OCI-LY3 (cell line): Measurements from ENCODE around the gene USP32.
"Not testable (repeated sequence)": the region's sequence is repeated elsewhere in the genome, so short reads cannot be mapped to it uniquely, and the experiment has no call there.

Experiments
- H2AFZ ChIP-seq: fragments of 200-600, 300-600 bp; shearing (Covaris generic); 2 replicates; pipeline ENCODE4 v1.6.0; 2014; ENCODE audit warnings: antibody characterized with exemption, low read depth, low read length
- H3K27ac ChIP-seq: fragments of 200-600, 300-600 bp; sonication (generic); 2 replicates; pipeline ENCODE4 v1.5.1; 2014; ENCODE audit warnings: mild to moderate bottlenecking, low read length, moderate library complexity, mixed read lengths
- H3K27me3 ChIP-seq: fragments of 200-600, 300-600 bp; sonication (generic); 2 replicates; pipeline ENCODE4 v1.6.1; 2014; ENCODE audit warnings: low read depth, low read length, mixed read lengths
- H3K36me3 ChIP-seq: fragments of 200-600, 300-600 bp; sonication (generic); replicated peaks from 2 replicates; pipeline ENCODE3; 2014; ENCODE audit warnings: low read depth, low read length, mixed read lengths
- H3K4me1 ChIP-seq: fragments of 300-600, 200-600 bp; sonication (generic); 2 replicates; pipeline ENCODE4 v1.6.1; 2014; ENCODE audit warnings: low read length, mixed read lengths
- H3K4me2 ChIP-seq: fragments of 200-600, 300-600 bp; sonication (generic); 2 replicates; pipeline ENCODE4 v1.6.1; 2014; ENCODE audit warnings: low read length, mixed read lengths
- H3K4me3 ChIP-seq: fragments of 300-600, 200-600 bp; sonication (generic); 2 replicates; pipeline ENCODE4 v1.5.1; 2014; ENCODE audit warnings: antibody characterized with exemption, mild to moderate bottlenecking, low read length, moderate library complexity
- H3K79me2 ChIP-seq: fragments of 300-600, 200-600 bp; shearing (Covaris generic); 2 replicates; pipeline ENCODE4 v1.6.1; 2014; ENCODE audit warnings: mild to moderate bottlenecking, low read length, mixed read lengths
- H3K9ac ChIP-seq: fragments of 300-600, 200-600 bp; shearing (Covaris generic); 2 replicates; pipeline ENCODE4 v1.6.0; 2014; ENCODE audit warnings: mild to moderate bottlenecking, low read length, moderate library complexity
- H3K9me3 ChIP-seq: fragments of 200-600, 300-600 bp; shearing (Covaris generic); 2 replicates; pipeline ENCODE4 v1.6.1; 2014; ENCODE audit warnings: low read length, mixed read lengths; ENCODE audit not compliant: insufficient read depth
- H4K20me1 ChIP-seq: fragments of 200-600, 300-600 bp; sonication (generic); 2 replicates; pipeline ENCODE4 v1.6.1; 2016; ENCODE audit warnings: low read length, mixed read lengths; ENCODE audit not compliant: insufficient read depth
- EZH2phosphoT487 ChIP-seq: fragments of 200-600 bp; shearing (Covaris generic); IDR thresholded peaks from 2 replicates; pipeline ENCODE4 v1.6.1; 2018; ENCODE audit warnings: antibody characterized with exemption, mixed run types, low read depth
- TF ChIP-seq, protein P1 (sequence below): fragments of 200-600, 300-600 bp; sonication (generic); IDR thresholded peaks from 2 replicates; pipeline ENCODE4 v1.5.1; 2014; ENCODE audit warnings: antibody characterized with exemption, low read length, low read depth

USP32 gene

DNA sequence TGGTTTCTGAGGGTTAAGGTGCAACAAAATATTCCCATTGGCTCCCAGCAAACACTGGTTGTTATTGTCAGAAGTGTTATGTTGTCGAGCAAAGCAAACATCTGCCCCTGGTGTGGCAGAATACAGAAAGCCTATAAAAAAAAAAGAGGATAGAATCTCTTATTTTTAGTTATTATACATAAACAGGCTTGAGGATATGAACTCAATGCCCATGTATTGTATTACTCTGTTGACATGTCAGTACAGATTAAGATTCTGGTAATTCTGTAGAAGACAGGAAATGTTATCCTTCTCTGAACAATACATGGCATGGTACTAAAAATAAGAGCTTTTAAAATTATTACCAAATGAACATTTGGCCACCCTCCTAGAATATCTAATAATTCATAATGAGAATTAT, 168.5 kb downstream of the USP32 start:
- peaks cover 20% of the 10 kb centered on the region for H3K36me3 ChIP-seq
- H3K27me3 ChIP-seq, result no peaks in the 10 kb centered on the region
- no peak overlapping the region for H3K4me3 ChIP-seq
- no peak overlapping the region for H3K4me2 ChIP-seq
- H3K4me1 ChIP-seq, result peaks cover 4% of the 10 kb centered on the region; the same call in 1 of the 2 replicates
- H2AFZ ChIP-seq, result no peak overlapping the region
- H3K27ac ChIP-seq, result no peak overlapping the region
- H3K79me2 ChIP-seq, result no peaks in the 10 kb centered on the region
- H3K9me3 ChIP-seq, result no peaks in the 10 kb centered on the region
- no peak for TF ChIP-seq EZH2phosphoT487
- TF ChIP-seq, protein P1, sequence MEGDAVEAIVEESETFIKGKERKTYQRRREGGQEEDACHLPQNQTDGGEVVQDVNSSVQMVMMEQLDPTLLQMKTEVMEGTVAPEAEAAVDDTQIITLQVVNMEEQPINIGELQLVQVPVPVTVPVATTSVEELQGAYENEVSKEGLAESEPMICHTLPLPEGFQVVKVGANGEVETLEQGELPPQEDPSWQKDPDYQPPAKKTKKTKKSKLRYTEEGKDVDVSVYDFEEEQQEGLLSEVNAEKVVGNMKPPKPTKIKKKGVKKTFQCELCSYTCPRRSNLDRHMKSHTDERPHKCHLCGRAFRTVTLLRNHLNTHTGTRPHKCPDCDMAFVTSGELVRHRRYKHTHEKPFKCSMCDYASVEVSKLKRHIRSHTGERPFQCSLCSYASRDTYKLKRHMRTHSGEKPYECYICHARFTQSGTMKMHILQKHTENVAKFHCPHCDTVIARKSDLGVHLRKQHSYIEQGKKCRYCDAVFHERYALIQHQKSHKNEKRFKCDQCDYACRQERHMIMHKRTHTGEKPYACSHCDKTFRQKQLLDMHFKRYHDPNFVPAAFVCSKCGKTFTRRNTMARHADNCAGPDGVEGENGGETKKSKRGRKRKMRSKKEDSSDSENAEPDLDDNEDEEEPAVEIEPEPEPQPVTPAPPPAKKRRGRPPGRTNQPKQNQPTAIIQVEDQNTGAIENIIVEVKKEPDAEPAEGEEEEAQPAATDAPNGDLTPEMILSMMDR, result no peak
- H4K20me1 ChIP-seq, result no peaks in the 10 kb centered on the region
- no peak overlapping the region for H3K9ac ChIP-seq

DNA sequence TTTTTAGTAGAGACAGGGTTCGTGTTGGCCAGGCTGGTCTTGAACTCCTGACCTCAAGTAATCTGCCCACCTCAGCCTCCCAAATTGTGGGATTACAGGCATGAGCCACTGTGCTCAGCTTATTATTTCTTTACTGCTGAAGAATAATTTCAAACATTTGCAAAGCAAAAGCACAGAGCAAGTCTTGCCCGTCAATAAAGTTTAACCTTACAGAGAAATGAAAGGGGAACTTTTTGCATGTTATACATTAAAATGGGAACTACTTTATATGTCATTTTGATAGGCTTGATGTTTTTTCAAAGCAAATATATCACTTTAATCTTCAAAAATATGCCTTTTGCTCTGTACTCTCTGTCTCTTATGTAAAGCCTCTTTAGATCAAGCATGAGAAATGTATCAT, 173.2 kb downstream of the USP32 start:
- not testable (repeated sequence) for H3K4me2 ChIP-seq, H3K27ac ChIP-seq, H2AFZ ChIP-seq, H3K4me3 ChIP-seq, H3K79me2 ChIP-seq, H3K9ac ChIP-seq, H3K27me3 ChIP-seq, H3K4me1 ChIP-seq, H3K9me3 ChIP-seq, H4K20me1 ChIP-seq
- peaks cover 11% of the 10 kb centered on the region for H3K36me3 ChIP-seq

DNA sequence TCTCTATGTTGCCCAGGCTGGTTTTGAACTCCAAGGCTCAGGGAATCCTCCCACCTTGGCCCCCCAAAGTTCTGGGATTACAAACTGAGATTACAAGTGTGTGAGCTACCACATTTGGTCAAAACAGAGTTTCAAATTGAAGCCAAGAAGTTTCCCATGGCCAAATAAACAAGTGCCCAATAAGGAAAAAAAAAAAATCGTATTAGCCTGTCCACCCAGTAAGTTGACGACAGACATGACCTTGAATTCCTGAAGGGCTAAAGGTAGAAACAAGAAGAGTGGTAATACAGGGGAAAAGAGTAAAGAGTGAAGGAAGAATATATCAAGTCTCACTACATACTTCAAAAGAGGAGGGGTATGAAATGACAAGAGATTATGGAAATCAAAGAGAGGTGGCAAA, 176.0 kb downstream of the USP32 start:
- H3K27me3 ChIP-seq, H2AFZ ChIP-seq, H3K9ac ChIP-seq, H3K79me2 ChIP-seq, H3K36me3 ChIP-seq, H3K4me3 ChIP-seq, H3K4me1 ChIP-seq, H4K20me1 ChIP-seq, H3K27ac ChIP-seq, H3K9me3 ChIP-seq, H3K4me2 ChIP-seq: not testable (repeated sequence)

DNA sequence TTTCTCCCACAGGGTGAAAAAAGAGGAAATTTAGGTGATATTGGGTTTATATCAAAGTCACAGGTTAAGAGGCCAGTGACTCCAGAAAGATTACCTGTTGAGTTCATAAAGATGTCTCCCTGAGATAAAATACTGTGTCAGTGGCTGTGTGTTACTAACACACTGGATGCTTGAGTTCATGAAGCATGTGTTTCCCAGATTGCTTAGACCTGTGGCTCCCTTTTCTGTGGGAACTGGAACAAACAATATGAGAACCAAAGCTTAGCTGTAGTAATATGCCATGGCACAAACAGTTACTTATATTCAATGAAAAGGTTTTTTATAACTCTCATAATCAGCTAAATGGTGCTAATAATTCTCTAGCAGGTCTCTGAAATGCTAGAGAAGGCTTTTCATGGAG, 180.7 kb downstream of the USP32 start:
- H3K4me2 ChIP-seq, H3K4me3 ChIP-seq, H3K9me3 ChIP-seq, H3K27ac ChIP-seq, H4K20me1 ChIP-seq, H3K36me3 ChIP-seq, H3K27me3 ChIP-seq, H3K4me1 ChIP-seq, H2AFZ ChIP-seq, H3K9ac ChIP-seq, H3K79me2 ChIP-seq: not testable (repeated sequence)

DNA sequence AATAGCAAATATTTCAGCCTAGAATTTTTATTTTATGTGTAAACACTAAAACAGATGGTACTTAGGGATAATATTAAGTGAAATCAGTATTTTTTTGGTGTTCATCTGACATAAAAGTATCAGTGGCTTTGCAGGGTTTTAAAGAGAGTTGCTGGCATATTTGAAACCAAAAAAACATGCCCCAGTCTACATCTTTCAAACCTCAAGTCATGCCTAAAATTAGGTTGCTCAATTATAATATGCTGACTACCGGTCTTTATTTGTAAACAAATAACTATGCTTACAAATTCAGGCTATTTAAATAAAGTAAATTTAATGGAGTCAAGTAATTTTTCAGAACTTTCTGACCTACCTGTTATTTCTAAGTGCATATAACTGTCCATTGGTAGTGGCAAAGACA, 183.6 kb downstream of the USP32 start:
- H3K36me3 ChIP-seq, H4K20me1 ChIP-seq, H3K4me3 ChIP-seq, H3K27me3 ChIP-seq, H3K4me2 ChIP-seq, H3K79me2 ChIP-seq, H3K4me1 ChIP-seq, H3K27ac ChIP-seq, H3K9ac ChIP-seq, H3K9me3 ChIP-seq, H2AFZ ChIP-seq: not testable (repeated sequence)

DNA sequence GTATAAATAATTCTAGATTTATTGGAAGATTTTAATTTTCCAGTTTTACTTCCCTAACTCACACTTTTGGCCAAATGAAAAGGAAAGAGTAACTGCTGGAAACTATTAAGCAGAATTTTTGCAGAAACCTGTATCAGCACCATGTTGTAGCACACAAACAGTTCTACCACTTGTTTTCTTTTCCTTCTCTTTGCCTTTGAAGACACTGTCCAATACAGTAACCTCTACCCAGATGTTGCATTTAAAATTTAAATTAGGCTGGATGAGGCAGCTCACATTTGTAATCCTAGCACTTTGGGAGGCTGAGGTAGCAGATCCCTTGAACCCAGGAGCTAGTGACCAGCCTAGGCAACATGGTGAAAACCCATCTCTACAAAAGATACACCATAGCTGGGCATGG, 186.2 kb downstream of the USP32 start:
- not testable (repeated sequence) for H3K27ac ChIP-seq, H3K4me2 ChIP-seq, H3K36me3 ChIP-seq

DNA sequence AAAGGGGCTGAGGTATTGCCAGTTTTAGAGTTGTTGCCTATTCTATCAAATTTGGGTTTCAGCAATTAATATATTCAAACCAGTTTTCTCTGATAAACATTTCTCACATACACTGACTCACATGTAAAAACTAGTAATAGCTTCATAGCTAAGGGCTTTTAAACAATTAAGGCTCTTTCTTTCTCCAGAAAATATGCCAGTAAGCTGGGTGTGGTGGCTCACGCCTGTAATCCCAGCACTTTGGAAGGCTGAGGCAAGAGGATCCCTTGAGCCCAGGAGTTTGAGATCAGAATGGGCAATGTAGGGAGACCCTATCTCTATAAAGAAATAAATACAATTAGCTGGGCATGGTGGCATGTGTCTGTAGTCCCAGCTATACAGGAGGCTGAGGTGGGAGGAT, 193.3 kb downstream of the USP32 start:
- H3K36me3 ChIP-seq, H3K4me2 ChIP-seq, H3K4me3 ChIP-seq, H3K27me3 ChIP-seq, H4K20me1 ChIP-seq, H3K79me2 ChIP-seq, H2AFZ ChIP-seq, H3K4me1 ChIP-seq, H3K27ac ChIP-seq, H3K9me3 ChIP-seq, H3K9ac ChIP-seq: not testable (repeated sequence)

More for the DNA sequence above, 186.2 kb downstream of the USP32 start:
- not testable (repeated sequence) for H3K4me3 ChIP-seq, H3K9ac ChIP-seq, H3K79me2 ChIP-seq, H3K4me1 ChIP-seq, H2AFZ ChIP-seq, H3K27me3 ChIP-seq, H3K9me3 ChIP-seq, H4K20me1 ChIP-seq

DNA sequence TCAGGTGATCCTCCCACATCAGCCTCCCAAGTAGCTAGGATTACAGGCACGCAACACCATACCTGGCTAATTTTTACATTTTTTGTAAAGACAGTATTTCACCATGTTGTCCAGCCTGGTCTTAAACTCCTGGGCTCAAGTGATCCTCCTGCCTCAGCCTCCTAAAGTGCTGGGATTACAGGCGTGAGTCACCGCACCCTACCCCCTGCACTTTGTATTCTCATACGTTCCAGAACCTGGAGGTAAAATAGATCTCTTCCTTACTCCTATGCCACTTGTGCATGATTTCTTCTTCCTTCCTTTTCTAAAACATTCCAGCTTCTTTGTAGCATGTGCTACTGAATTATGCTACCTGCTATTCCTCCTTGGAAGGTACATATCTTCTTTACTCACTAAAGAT, 197.8 kb downstream of the USP32 start:
- H3K27ac ChIP-seq, H3K36me3 ChIP-seq, H3K4me1 ChIP-seq, H3K9ac ChIP-seq, H2AFZ ChIP-seq, H4K20me1 ChIP-seq, H3K79me2 ChIP-seq, H3K27me3 ChIP-seq, H3K4me2 ChIP-seq, H3K4me3 ChIP-seq, H3K9me3 ChIP-seq: not testable (repeated sequence)
